ENCODE results near the gene MCRS1. TPM values are rescaled to one million over a fixed set of nuclear protein-coding genes. Genes with fewer than 3 reads are reported as not detected.

The MCRS1 gene
- total and polyA plus RNA-seq, 10 of the 15 experiments (the other 5 are each of a cell fraction or from before 2014, with no cell fraction given) = 34.3 to 82.8 (median 57.6) TPM

DNA sequence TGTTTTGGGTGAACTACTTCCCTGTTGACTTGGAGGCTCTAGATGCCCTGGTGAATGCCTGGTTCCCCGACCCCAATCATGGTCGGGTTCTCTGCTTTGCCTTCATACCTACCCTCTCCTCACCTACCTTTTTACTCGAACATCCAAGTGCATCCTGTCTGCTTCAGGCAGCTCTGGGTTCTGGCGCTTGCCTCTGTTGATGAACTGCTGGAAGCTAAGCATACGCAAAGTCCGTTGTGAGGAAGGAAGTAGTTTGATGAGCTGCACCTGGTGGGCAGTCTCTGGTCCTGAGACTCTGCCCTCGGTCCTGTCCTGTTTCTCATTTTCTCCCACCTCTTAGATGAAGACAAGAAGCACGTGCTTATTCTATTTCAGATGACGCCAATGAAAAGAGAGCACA is 15.5 kb downstream of the MCRS1 start (continued):
- TF ChIP-seq, protein P1, sequence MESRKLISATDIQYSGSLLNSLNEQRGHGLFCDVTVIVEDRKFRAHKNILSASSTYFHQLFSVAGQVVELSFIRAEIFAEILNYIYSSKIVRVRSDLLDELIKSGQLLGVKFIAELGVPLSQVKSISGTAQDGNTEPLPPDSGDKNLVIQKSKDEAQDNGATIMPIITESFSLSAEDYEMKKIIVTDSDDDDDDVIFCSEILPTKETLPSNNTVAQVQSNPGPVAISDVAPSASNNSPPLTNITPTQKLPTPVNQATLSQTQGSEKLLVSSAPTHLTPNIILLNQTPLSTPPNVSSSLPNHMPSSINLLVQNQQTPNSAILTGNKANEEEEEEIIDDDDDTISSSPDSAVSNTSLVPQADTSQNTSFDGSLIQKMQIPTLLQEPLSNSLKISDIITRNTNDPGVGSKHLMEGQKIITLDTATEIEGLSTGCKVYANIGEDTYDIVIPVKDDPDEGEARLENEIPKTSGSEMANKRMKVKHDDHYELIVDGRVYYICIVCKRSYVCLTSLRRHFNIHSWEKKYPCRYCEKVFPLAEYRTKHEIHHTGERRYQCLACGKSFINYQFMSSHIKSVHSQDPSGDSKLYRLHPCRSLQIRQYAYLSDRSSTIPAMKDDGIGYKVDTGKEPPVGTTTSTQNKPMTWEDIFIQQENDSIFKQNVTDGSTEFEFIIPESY (IDR thresholded peaks at IDR 0.05) = no peak
- no peak for TF ChIP-seq YBX1 (IDR thresholded peaks at IDR 0.05)
- TF ChIP-seq ASH2L (IDR thresholded peaks at IDR 0.05; ENCODE audit: borderline replicate concordance, low read depth) = no peak
- TF ChIP-seq FOS (IDR thresholded peaks at IDR 0.05; ENCODE audit: borderline replicate concordance, extremely low read depth, insufficient read length) = no peak
- no peak for TF ChIP-seq CBFB (IDR thresholded peaks at IDR 0.05; ENCODE audit: low read depth)
- no peak for TF ChIP-seq EZH2 (IDR thresholded peaks at IDR 0.05; ENCODE audit: borderline replicate concordance, control insufficient read depth, low read depth, low read length)
- TF ChIP-seq, protein P2, sequence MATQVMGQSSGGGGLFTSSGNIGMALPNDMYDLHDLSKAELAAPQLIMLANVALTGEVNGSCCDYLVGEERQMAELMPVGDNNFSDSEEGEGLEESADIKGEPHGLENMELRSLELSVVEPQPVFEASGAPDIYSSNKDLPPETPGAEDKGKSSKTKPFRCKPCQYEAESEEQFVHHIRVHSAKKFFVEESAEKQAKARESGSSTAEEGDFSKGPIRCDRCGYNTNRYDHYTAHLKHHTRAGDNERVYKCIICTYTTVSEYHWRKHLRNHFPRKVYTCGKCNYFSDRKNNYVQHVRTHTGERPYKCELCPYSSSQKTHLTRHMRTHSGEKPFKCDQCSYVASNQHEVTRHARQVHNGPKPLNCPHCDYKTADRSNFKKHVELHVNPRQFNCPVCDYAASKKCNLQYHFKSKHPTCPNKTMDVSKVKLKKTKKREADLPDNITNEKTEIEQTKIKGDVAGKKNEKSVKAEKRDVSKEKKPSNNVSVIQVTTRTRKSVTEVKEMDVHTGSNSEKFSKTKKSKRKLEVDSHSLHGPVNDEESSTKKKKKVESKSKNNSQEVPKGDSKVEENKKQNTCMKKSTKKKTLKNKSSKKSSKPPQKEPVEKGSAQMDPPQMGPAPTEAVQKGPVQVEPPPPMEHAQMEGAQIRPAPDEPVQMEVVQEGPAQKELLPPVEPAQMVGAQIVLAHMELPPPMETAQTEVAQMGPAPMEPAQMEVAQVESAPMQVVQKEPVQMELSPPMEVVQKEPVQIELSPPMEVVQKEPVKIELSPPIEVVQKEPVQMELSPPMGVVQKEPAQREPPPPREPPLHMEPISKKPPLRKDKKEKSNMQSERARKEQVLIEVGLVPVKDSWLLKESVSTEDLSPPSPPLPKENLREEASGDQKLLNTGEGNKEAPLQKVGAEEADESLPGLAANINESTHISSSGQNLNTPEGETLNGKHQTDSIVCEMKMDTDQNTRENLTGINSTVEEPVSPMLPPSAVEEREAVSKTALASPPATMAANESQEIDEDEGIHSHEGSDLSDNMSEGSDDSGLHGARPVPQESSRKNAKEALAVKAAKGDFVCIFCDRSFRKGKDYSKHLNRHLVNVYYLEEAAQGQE (IDR thresholded peaks at IDR 0.05; ENCODE audit: low read depth, low read length) = no peak
- TF ChIP-seq NBN (IDR thresholded peaks at IDR 0.05) = no peak
- TF ChIP-seq IKZF1 (conservative IDR thresholded peaks at IDR 0.05) = no peak
- TF ChIP-seq, protein P3, sequence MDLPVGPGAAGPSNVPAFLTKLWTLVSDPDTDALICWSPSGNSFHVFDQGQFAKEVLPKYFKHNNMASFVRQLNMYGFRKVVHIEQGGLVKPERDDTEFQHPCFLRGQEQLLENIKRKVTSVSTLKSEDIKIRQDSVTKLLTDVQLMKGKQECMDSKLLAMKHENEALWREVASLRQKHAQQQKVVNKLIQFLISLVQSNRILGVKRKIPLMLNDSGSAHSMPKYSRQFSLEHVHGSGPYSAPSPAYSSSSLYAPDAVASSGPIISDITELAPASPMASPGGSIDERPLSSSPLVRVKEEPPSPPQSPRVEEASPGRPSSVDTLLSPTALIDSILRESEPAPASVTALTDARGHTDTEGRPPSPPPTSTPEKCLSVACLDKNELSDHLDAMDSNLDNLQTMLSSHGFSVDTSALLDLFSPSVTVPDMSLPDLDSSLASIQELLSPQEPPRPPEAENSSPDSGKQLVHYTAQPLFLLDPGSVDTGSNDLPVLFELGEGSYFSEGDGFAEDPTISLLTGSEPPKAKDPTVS (IDR thresholded peaks at IDR 0.05; ENCODE audit: low read depth, low read length) = no peak

Measured in GM12878 (cell line).